ENCODE data around the gene TAS2R46. TPM values are rescaled to one million over a fixed set of nuclear protein-coding genes. Genes with fewer than 3 reads are reported as not detected.

TAS2R46 gene
- total and polyA plus RNA-seq, 2 experiments from 2014 or later: 0.45 to 5.0 TPM

- Histone ChIP-seq H2AFZ (no peak overlapping the region), H3K79me2 (replicated peaks; ENCODE audit: insufficient read depth) (0 out of 2 replicates have a peak, but pooled peaks cover 9% of the 10 kb centered on the region), H4K20me1 (replicated peaks; ENCODE audit: insufficient read depth) (no peaks in the 10 kb centered on the region), H3K4me1 (ENCODE audit: insufficient read depth) (no peaks in the 10 kb centered on the region), H3K36me3 (ENCODE audit: insufficient read depth) (no peaks in the 10 kb centered on the region), H3K4me3 (no peak overlapping the region), H3K27me3 (ENCODE audit: insufficient read depth) (no peaks in the 10 kb centered on the region), H3K4me2 (no peak overlapping the region), H3F3A (replicated peaks; ENCODE audit: low read depth) (no peaks in the 10 kb centered on the region), H3K9me2 (ENCODE audit: insufficient read depth) (no peaks in the 10 kb centered on the region; the same call in 1 of the 2 replicates), H3K27ac (ENCODE audit: low read depth) (no peak overlapping the region)
- Mint-ChIP-seq H3K36me3 (ENCODE audit: low read depth) (peaks cover 9% of the 10 kb centered on the region; the same call in 1 of the 3 replicates), H3K4me3 (no peak overlapping the region), H3K27me3 (ENCODE audit: insufficient read depth, low read depth, poor library complexity) (no peaks in the 10 kb centered on the region), H3K4me1 (0 out of 3 replicates have a peak, but pooled peaks cover 5% of the 10 kb centered on the region), H3K9me3 (no peaks in the 10 kb centered on the region), H3K27ac (no peak overlapping the region)
- no peak for DNase-seq (ENCODE audit: low spot score)
- TF ChIP-seq POLR2AphosphoS5 (IDR thresholded peaks at IDR 0.05; ENCODE audit: low read depth) (no peak), ZNF114 (CRISPR knock-in tag; IDR thresholded peaks at IDR 0.05) (no peak), EZH2phosphoT487 (IDR thresholded peaks at IDR 0.05; ENCODE audit: unreplicated experiment) (no peak), STAT1 (IDR thresholded peaks at IDR 0.05; ENCODE audit: unreplicated experiment) (no peak), ZNF331 (CRISPR knock-in tag; IDR thresholded peaks at IDR 0.05; ENCODE audit: low read depth) (no peak), EZH2 (IDR thresholded peaks at IDR 0.05; ENCODE audit: low read depth, unreplicated experiment) (no peak), CREB1 (CRISPR knock-in tag; IDR thresholded peaks at IDR 0.05; ENCODE audit: low read depth) (no peak), CTCF (conservative IDR thresholded peaks at IDR 0.05; ENCODE audit: low read depth in 2 of 2) (no peak), NANOG (IDR thresholded peaks at IDR 0.05; ENCODE audit: borderline replicate concordance) (no peak), JUNB (IDR thresholded peaks at IDR 0.05; ENCODE audit: unreplicated experiment) (no peak)
- TF ChIP-seq, protein P1, sequence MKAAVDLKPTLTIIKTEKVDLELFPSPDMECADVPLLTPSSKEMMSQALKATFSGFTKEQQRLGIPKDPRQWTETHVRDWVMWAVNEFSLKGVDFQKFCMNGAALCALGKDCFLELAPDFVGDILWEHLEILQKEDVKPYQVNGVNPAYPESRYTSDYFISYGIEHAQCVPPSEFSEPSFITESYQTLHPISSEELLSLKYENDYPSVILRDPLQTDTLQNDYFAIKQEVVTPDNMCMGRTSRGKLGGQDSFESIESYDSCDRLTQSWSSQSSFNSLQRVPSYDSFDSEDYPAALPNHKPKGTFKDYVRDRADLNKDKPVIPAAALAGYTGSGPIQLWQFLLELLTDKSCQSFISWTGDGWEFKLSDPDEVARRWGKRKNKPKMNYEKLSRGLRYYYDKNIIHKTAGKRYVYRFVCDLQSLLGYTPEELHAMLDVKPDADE (IDR thresholded peaks at IDR 0.05): no peak
- TF ChIP-seq, protein P2, sequence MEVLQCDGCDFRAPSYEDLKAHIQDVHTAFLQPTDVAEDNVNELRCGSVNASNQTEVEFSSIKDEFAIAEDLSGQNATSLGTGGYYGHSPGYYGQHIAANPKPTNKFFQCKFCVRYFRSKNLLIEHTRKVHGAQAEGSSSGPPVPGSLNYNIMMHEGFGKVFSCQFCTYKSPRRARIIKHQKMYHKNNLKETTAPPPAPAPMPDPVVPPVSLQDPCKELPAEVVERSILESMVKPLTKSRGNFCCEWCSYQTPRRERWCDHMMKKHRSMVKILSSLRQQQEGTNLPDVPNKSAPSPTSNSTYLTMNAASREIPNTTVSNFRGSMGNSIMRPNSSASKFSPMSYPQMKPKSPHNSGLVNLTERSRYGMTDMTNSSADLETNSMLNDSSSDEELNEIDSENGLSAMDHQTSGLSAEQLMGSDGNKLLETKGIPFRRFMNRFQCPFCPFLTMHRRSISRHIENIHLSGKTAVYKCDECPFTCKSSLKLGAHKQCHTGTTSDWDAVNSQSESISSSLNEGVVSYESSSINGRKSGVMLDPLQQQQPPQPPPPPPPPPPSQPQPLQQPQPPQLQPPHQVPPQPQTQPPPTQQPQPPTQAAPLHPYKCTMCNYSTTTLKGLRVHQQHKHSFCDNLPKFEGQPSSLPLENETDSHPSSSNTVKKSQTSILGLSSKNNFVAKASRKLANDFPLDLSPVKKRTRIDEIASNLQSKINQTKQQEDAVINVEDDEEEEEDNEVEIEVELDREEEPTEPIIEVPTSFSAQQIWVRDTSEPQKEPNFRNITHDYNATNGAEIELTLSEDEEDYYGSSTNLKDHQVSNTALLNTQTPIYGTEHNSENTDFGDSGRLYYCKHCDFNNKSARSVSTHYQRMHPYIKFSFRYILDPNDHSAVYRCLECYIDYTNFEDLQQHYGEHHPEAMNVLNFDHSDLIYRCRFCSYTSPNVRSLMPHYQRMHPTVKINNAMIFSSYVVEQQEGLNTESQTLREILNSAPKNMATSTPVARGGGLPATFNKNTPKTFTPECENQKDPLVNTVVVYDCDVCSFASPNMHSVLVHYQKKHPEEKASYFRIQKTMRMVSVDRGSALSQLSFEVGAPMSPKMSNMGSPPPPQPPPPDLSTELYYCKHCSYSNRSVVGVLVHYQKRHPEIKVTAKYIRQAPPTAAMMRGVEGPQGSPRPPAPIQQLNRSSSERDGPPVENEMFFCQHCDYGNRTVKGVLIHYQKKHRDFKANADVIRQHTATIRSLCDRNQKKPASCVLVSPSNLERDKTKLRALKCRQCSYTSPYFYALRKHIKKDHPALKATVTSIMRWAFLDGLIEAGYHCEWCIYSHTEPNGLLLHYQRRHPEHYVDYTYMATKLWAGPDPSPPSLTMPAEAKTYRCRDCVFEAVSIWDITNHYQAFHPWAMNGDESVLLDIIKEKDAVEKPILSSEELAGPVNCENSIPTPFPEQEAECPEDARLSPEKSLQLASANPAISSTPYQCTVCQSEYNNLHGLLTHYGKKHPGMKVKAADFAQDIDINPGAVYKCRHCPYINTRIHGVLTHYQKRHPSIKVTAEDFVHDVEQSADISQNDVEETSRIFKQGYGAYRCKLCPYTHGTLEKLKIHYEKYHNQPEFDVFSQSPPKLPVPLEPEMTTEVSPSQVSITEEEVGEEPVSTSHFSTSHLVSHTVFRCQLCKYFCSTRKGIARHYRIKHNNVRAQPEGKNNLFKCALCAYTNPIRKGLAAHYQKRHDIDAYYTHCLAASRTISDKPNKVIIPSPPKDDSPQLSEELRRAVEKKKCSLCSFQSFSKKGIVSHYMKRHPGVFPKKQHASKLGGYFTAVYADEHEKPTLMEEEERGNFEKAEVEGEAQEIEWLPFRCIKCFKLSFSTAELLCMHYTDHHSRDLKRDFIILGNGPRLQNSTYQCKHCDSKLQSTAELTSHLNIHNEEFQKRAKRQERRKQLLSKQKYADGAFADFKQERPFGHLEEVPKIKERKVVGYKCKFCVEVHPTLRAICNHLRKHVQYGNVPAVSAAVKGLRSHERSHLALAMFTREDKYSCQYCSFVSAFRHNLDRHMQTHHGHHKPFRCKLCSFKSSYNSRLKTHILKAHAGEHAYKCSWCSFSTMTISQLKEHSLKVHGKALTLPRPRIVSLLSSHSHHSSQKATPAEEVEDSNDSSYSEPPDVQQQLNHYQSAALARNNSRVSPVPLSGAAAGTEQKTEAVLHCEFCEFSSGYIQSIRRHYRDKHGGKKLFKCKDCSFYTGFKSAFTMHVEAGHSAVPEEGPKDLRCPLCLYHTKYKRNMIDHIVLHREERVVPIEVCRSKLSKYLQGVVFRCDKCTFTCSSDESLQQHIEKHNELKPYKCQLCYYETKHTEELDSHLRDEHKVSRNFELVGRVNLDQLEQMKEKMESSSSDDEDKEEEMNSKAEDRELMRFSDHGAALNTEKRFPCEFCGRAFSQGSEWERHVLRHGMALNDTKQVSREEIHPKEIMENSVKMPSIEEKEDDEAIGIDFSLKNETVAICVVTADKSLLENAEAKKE (CRISPR knock-in tag; IDR thresholded peaks at IDR 0.05): no peak
- TF ChIP-seq, protein P3, sequence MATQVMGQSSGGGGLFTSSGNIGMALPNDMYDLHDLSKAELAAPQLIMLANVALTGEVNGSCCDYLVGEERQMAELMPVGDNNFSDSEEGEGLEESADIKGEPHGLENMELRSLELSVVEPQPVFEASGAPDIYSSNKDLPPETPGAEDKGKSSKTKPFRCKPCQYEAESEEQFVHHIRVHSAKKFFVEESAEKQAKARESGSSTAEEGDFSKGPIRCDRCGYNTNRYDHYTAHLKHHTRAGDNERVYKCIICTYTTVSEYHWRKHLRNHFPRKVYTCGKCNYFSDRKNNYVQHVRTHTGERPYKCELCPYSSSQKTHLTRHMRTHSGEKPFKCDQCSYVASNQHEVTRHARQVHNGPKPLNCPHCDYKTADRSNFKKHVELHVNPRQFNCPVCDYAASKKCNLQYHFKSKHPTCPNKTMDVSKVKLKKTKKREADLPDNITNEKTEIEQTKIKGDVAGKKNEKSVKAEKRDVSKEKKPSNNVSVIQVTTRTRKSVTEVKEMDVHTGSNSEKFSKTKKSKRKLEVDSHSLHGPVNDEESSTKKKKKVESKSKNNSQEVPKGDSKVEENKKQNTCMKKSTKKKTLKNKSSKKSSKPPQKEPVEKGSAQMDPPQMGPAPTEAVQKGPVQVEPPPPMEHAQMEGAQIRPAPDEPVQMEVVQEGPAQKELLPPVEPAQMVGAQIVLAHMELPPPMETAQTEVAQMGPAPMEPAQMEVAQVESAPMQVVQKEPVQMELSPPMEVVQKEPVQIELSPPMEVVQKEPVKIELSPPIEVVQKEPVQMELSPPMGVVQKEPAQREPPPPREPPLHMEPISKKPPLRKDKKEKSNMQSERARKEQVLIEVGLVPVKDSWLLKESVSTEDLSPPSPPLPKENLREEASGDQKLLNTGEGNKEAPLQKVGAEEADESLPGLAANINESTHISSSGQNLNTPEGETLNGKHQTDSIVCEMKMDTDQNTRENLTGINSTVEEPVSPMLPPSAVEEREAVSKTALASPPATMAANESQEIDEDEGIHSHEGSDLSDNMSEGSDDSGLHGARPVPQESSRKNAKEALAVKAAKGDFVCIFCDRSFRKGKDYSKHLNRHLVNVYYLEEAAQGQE (IDR thresholded peaks at IDR 0.05; ENCODE audit: unreplicated experiment): no peak
- no peak for ATAC-seq
Measured at GRCh38 chr12:11059041-11059440, 3.1 kb downstream of the TAS2R46 start.
